GM12878 (cell line): ENCODE results near the gene DLST. TPM values are rescaled to one million over a fixed set of nuclear protein-coding genes. Genes with fewer than 3 reads are reported as not detected.
A peak's percentile ranks its signal among the peaks of the same experiment; 100 is the strongest.

Experiments
- BACH1 ChIP-seq: fragments of 450-650 bp; IDR thresholded peaks from 2 replicates; pipeline ENCODE4 v1.6.1; 2017; ENCODE audit warnings: mild to moderate bottlenecking, borderline replicate concordance
- EED ChIP-seq: sonication (generic); IDR thresholded peaks from 2 replicates; pipeline ENCODE4 v1.6.1; 2016; ENCODE audit warnings: antibody characterized with exemption, low read depth
- HDAC6 ChIP-seq: fragments of 200-600 bp; sonication (generic); IDR thresholded peaks from one replicate; pipeline ENCODE4 v1.8.0; 2017; ENCODE audit warnings: antibody characterized with exemption; ENCODE audit not compliant: unreplicated experiment
- HDGF ChIP-seq: fragments of 450-650 bp; IDR thresholded peaks from 2 replicates; pipeline ENCODE4 v1.6.1; 2016; ENCODE audit warnings: antibody characterized with exemption
- KDM1A ChIP-seq: fragments of 200-600 bp; sonication (generic); IDR thresholded peaks from 2 replicates; pipeline ENCODE4 v1.6.1; 2016; ENCODE audit warnings: borderline replicate concordance
- MXI1 ChIP-seq: fragments of 150-350 bp; IDR thresholded peaks from 2 replicates; pipeline ENCODE4 v1.6.1; 2011; ENCODE audit warnings: low read depth, mild to moderate bottlenecking, inconsistent platforms, low read length, improper control_type of control experiment
- NFXL1 ChIP-seq: fragments of 450-650 bp; IDR thresholded peaks from 2 replicates; pipeline ENCODE4 v1.6.1; 2017; ENCODE audit warnings: antibody characterized with exemption, mild to moderate bottlenecking, borderline replicate concordance
- NR2C2 ChIP-seq: IDR thresholded peaks from 2 replicates; pipeline ENCODE4 v1.6.1; 2011; ENCODE audit warnings: borderline replicate concordance, low read depth; ENCODE audit not compliant: control insufficient read depth, insufficient read length
- REST ChIP-seq: IDR thresholded peaks from 2 replicates; pipeline ENCODE4 v1.6.1; 2012; ENCODE audit warnings: mild to moderate bottlenecking, low read depth, low read length
- SP1 ChIP-seq: IDR thresholded peaks from one replicate; pipeline ENCODE4 v1.6.1; 2011; ENCODE audit warnings: low read depth, low read length
- SPI1 ChIP-seq: IDR thresholded peaks from 2 replicates; pipeline ENCODE4 v1.6.1; 2011; ENCODE audit warnings: low read depth, mild to moderate bottlenecking, low read length, moderate library complexity, borderline replicate concordance; ENCODE audit not compliant: insufficient read depth
- TCF7 ChIP-seq: IDR thresholded peaks from 2 replicates; pipeline ENCODE4 v1.6.1; 2014; ENCODE audit warnings: antibody characterized with exemption, borderline replicate concordance
- YBX1 ChIP-seq: fragments of 450-650 bp; IDR thresholded peaks from 2 replicates; pipeline ENCODE4 v1.6.1; 2016; ENCODE audit warnings: antibody characterized with exemption
- polyA plus RNA-seq, 11 experiments: library from polyadenylated mRNA; depleted of rRNA in 4 of 11; unstranded in 6 of 11; stranded (reverse) in 5 of 11; fragments of >200 nt; fragmentation: Nextera tagmentation in 4 of 11; fragmentation: Illumina TruSeq in 1 of 11; extraction: Ambion mirVana in 4 of 11; extraction: Trizol in 1 of 11; gene quantifications; 1 replicate in 1 of 11; 2 replicates in 10 of 11; pipeline versions ENCODE4 v1.2.1 to v1.2.3, GENCODE V29; 2011 to 2016; ENCODE audit warnings: inconsistent platforms in 2 of 11, missing spikeins in 2 of 11, low read depth in 1 of 11
- total RNA-seq, 4 experiments: library from RNA; depleted of rRNA in 3 of 4; stranded (reverse); fragments of >200 nt in 3 of 4; fragmentation: Illumina TruSeq in 1 of 4; extraction: Trizol in 1 of 4; gene quantifications; 2 replicates each; pipeline versions ENCODE4 v1.2.1 to v1.2.3, GENCODE V29; 2013 to 2021
- TF ChIP-seq, protein P1 (sequence below), 3 experiments: IDR thresholded peaks in 2 of 3; conservative IDR thresholded peaks in 1 of 3; 2 replicates each; pipeline ENCODE4 v1.5.1; 2011; ENCODE audit warnings: low read depth in 3 of 3, low read length in 3 of 3, mild to moderate bottlenecking in 3 of 3, control low read depth in 2 of 3, moderate library complexity in 2 of 3, inconsistent platforms in 1 of 3, mixed read lengths in 1 of 3; ENCODE audit not compliant: control insufficient read depth in 2 of 3, insufficient read depth in 1 of 3; ENCODE audit errors: extremely low read depth in 1 of 3
- TF ChIP-seq, protein P2 (sequence below): fragments of 450-650 bp; IDR thresholded peaks from 2 replicates; pipeline ENCODE4 v1.6.1; 2017; ENCODE audit warnings: antibody characterized with exemption, mild to moderate bottlenecking, moderate library complexity
- TF ChIP-seq, protein P3 (sequence below): IDR thresholded peaks from 2 replicates; pipeline ENCODE4 v1.6.1; 2012; ENCODE audit warnings: improper control_type of control experiment, low read depth, low read length; ENCODE audit not compliant: insufficient replicate concordance

The DLST gene
- total and polyA plus RNA-seq, 10 of the 15 experiments (the other 5 are each of a cell fraction or from before 2014, with no cell fraction given), result 2.9 to 141 (median 67.7) TPM

- TF ChIP-seq REST, result no peak
- TF ChIP-seq HDAC6, result no peak
- TF ChIP-seq NFXL1, result no peak
- TF ChIP-seq HDGF, result no peak
- TF ChIP-seq EED, result peak; percentile 59; the same call in 1 of the 2 replicates
- TF ChIP-seq, protein P1, sequence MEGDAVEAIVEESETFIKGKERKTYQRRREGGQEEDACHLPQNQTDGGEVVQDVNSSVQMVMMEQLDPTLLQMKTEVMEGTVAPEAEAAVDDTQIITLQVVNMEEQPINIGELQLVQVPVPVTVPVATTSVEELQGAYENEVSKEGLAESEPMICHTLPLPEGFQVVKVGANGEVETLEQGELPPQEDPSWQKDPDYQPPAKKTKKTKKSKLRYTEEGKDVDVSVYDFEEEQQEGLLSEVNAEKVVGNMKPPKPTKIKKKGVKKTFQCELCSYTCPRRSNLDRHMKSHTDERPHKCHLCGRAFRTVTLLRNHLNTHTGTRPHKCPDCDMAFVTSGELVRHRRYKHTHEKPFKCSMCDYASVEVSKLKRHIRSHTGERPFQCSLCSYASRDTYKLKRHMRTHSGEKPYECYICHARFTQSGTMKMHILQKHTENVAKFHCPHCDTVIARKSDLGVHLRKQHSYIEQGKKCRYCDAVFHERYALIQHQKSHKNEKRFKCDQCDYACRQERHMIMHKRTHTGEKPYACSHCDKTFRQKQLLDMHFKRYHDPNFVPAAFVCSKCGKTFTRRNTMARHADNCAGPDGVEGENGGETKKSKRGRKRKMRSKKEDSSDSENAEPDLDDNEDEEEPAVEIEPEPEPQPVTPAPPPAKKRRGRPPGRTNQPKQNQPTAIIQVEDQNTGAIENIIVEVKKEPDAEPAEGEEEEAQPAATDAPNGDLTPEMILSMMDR (IDR thresholded peaks at IDR 0.05 in 2 of 3, conservative IDR thresholded peaks at IDR 0.05 in 1 of 3; ENCODE audit: control insufficient read depth in 2 of 3, extremely low read depth in 1 of 3, insufficient read depth in 1 of 3, low read depth in 3 of 3, low read length in 3 of 3), result no peak
- TF ChIP-seq NR2C2, result no peak
- TF ChIP-seq KDM1A, result no peak
- TF ChIP-seq SP1, result peak; percentile 81
- TF ChIP-seq BACH1, result peak; percentile 63
- TF ChIP-seq TCF7, result no peak
- no peak for TF ChIP-seq SPI1
- TF ChIP-seq, protein P2, sequence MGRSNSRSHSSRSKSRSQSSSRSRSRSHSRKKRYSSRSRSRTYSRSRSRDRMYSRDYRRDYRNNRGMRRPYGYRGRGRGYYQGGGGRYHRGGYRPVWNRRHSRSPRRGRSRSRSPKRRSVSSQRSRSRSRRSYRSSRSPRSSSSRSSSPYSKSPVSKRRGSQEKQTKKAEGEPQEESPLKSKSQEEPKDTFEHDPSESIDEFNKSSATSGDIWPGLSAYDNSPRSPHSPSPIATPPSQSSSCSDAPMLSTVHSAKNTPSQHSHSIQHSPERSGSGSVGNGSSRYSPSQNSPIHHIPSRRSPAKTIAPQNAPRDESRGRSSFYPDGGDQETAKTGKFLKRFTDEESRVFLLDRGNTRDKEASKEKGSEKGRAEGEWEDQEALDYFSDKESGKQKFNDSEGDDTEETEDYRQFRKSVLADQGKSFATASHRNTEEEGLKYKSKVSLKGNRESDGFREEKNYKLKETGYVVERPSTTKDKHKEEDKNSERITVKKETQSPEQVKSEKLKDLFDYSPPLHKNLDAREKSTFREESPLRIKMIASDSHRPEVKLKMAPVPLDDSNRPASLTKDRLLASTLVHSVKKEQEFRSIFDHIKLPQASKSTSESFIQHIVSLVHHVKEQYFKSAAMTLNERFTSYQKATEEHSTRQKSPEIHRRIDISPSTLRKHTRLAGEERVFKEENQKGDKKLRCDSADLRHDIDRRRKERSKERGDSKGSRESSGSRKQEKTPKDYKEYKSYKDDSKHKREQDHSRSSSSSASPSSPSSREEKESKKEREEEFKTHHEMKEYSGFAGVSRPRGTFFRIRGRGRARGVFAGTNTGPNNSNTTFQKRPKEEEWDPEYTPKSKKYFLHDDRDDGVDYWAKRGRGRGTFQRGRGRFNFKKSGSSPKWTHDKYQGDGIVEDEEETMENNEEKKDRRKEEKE, result peak; percentile 93
- 0 out of 2 replicates have a peak, but pooled peaks have one; percentile 17 for TF ChIP-seq MXI1
- TF ChIP-seq, protein P3, sequence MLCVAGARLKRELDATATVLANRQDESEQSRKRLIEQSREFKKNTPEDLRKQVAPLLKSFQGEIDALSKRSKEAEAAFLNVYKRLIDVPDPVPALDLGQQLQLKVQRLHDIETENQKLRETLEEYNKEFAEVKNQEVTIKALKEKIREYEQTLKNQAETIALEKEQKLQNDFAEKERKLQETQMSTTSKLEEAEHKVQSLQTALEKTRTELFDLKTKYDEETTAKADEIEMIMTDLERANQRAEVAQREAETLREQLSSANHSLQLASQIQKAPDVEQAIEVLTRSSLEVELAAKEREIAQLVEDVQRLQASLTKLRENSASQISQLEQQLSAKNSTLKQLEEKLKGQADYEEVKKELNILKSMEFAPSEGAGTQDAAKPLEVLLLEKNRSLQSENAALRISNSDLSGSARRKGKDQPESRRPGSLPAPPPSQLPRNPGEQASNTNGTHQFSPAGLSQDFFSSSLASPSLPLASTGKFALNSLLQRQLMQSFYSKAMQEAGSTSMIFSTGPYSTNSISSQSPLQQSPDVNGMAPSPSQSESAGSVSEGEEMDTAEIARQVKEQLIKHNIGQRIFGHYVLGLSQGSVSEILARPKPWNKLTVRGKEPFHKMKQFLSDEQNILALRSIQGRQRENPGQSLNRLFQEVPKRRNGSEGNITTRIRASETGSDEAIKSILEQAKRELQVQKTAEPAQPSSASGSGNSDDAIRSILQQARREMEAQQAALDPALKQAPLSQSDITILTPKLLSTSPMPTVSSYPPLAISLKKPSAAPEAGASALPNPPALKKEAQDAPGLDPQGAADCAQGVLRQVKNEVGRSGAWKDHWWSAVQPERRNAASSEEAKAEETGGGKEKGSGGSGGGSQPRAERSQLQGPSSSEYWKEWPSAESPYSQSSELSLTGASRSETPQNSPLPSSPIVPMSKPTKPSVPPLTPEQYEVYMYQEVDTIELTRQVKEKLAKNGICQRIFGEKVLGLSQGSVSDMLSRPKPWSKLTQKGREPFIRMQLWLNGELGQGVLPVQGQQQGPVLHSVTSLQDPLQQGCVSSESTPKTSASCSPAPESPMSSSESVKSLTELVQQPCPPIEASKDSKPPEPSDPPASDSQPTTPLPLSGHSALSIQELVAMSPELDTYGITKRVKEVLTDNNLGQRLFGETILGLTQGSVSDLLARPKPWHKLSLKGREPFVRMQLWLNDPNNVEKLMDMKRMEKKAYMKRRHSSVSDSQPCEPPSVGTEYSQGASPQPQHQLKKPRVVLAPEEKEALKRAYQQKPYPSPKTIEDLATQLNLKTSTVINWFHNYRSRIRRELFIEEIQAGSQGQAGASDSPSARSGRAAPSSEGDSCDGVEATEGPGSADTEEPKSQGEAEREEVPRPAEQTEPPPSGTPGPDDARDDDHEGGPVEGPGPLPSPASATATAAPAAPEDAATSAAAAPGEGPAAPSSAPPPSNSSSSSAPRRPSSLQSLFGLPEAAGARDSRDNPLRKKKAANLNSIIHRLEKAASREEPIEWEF, result no peak
- TF ChIP-seq YBX1, result no peak
Observed at GRCh38 chr14:74881431-74882102, at the start of gene DLST (continued).
